Caco-2 (cell line): Measurements from ENCODE around the gene KRTAP7-1. TPM values are rescaled to one million over a fixed set of nuclear protein-coding genes. Genes with fewer than 3 reads are reported as not detected.

Experiments used
- BruUV-seq: library from RNA; stranded (reverse); fragments of 400-500 nt; replicated peaks from 2 replicates; lab custom pipeline; 2021; lab: Mats Ljungman, UMichigan
- CTCF ChIA-PET: fragments of 300-600 bp; sonication (Branson Sonifier 250); formaldehyde crosslinking; loops from one replicate; lab custom pipeline; 2022; ENCODE audit warnings: antibody characterized with exemption; lab: Charles Lee
- POLR2A ChIA-PET: fragments of 300-600 bp; sonication (Branson Sonifier 250); formaldehyde crosslinking; loops from one replicate; lab custom pipeline; 2022; ENCODE audit warnings: antibody characterized with exemption; lab: Charles Lee
- DNase-seq, 2 experiments: peaks; one replicate each; pipeline versions ENCODE4 v3.0.0 to v3.0.0-alpha.2; 2020 to 2022
- H3K27me3 ChIP-seq: replicated peaks from 2 replicates; pipeline ENCODE4 v1.6.0; 2011; ENCODE audit warnings: low read length; ENCODE audit not compliant: control insufficient read depth, insufficient read depth
- H3K36me3 ChIP-seq: 2 replicates; pipeline ENCODE4 v1.5.1; 2011; ENCODE audit warnings: low read length; ENCODE audit not compliant: control insufficient read depth, insufficient read depth
- H3K4me1 ChIP-seq: fragments of 250-450 bp; sonication (Bioruptor Pico); 2 replicates; pipeline ENCODE4 v1.5.1; 2020; ENCODE audit warnings: mild to moderate bottlenecking
- H3K4me3 ChIP-seq: 2 replicates; pipeline ENCODE4 v1.5.1; 2011; ENCODE audit warnings: low read depth, mild to moderate bottlenecking, control low read depth, low read length
- H3K9me3 ChIP-seq: fragments of 250-450 bp; sonication (Bioruptor Pico); 2 replicates; pipeline ENCODE4 v1.5.1; 2020; ENCODE audit warnings: mild to moderate bottlenecking, moderate library complexity
- H3K27ac Mint-ChIP-seq: one replicate; pipeline ENCODE4 v1.8.0; 2022; ENCODE audit warnings: mixed read lengths; ENCODE audit not compliant: unreplicated experiment
- H3K27me3 Mint-ChIP-seq: one replicate; pipeline ENCODE4 v1.8.0; 2022; ENCODE audit warnings: mixed read lengths; ENCODE audit not compliant: insufficient read depth, unreplicated experiment
- H3K36me3 Mint-ChIP-seq: one replicate; pipeline ENCODE4 v1.8.0; 2022; ENCODE audit warnings: mild to moderate bottlenecking, mixed read lengths; ENCODE audit not compliant: insufficient read depth, unreplicated experiment
- H3K4me1 Mint-ChIP-seq: one replicate; pipeline ENCODE4 v1.8.0; 2022; ENCODE audit warnings: low read depth, mixed read lengths; ENCODE audit not compliant: unreplicated experiment
- H3K4me3 Mint-ChIP-seq: one replicate; pipeline ENCODE4 v1.8.0; 2022; ENCODE audit warnings: mild to moderate bottlenecking, moderate library complexity, mixed read lengths; ENCODE audit not compliant: unreplicated experiment
- H3K9me3 Mint-ChIP-seq: one replicate; pipeline ENCODE4 v1.8.0; 2022; ENCODE audit warnings: mixed read lengths; ENCODE audit not compliant: unreplicated experiment
- intact Hi-C: fragments of 100-400 bp; cut with micrococcal nuclease; formaldehyde crosslinking; loops from one replicate; pipeline ENCODE4 v1.10.0; 2022; ENCODE audit not compliant: unreplicated experiment
- total RNA-seq: library from RNA; stranded (reverse); gene quantifications from 2 replicates; pipeline ENCODE4 v1.2.3, GENCODE V29; 2022
- TF ChIP-seq, protein P1 (sequence below), 2 experiments: fragments of 200-600 bp in 1 of 2; IDR thresholded peaks; 1 replicate in 1 of 2; 2 replicates in 1 of 2; pipeline versions ENCODE4 v1.5.1 to v1.8.0; 2011 to 2022; ENCODE audit warnings: antibody characterized with exemption in 1 of 2, control low read depth in 1 of 2, inconsistent platforms in 1 of 2, low read depth in 1 of 2, low read length in 1 of 2, mild to moderate bottlenecking in 1 of 2, moderate library complexity in 1 of 2; ENCODE audit not compliant: insufficient read depth in 1 of 2, severe bottlenecking in 1 of 2, unreplicated experiment in 1 of 2

Gene KRTAP7-1
- total RNA-seq, 1 experiment from 2014 or later: not detected

DNA sequence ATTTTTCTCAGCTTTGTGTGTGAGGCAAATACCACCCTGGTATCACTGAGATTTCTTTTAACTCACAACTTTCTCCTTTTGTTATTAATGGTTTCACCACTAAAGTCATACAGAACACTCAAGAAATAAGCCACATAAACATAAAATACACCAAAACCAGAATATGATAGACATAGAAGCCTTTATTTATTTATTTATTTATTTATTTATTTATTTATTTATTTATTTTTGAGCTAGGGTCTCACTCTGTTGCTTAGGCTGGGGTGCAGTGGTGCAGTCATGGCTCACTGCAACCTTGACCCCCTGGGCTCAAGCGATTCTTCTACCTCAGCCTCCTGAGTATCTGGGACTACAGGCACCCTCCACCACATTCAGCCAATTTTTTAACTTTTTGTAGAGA is 29.0 kb downstream of the KRTAP7-1 start:
- H3K9me3 Mint-ChIP-seq: no peaks in the 10 kb centered on the region
- H3K27me3 Mint-ChIP-seq: no peaks in the 10 kb centered on the region
- no peaks in the 10 kb centered on the region for H3K36me3 Mint-ChIP-seq
- DNase-seq: no peak
- CTCF ChIA-PET: no interaction called here
- H3K4me3 Mint-ChIP-seq: no peak overlapping the region
- BruUV-seq: no TSS peak
- no peaks in the 10 kb centered on the region for H3K27me3 ChIP-seq
- H3K36me3 ChIP-seq: no peaks in the 10 kb centered on the region
- H3K4me3 ChIP-seq: no peak overlapping the region
- TF ChIP-seq, protein P1, sequence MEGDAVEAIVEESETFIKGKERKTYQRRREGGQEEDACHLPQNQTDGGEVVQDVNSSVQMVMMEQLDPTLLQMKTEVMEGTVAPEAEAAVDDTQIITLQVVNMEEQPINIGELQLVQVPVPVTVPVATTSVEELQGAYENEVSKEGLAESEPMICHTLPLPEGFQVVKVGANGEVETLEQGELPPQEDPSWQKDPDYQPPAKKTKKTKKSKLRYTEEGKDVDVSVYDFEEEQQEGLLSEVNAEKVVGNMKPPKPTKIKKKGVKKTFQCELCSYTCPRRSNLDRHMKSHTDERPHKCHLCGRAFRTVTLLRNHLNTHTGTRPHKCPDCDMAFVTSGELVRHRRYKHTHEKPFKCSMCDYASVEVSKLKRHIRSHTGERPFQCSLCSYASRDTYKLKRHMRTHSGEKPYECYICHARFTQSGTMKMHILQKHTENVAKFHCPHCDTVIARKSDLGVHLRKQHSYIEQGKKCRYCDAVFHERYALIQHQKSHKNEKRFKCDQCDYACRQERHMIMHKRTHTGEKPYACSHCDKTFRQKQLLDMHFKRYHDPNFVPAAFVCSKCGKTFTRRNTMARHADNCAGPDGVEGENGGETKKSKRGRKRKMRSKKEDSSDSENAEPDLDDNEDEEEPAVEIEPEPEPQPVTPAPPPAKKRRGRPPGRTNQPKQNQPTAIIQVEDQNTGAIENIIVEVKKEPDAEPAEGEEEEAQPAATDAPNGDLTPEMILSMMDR (IDR thresholded peaks at IDR 0.05; ENCODE audit: insufficient read depth in 1 of 2, low read depth in 1 of 2, low read length in 1 of 2, severe bottlenecking in 1 of 2, unreplicated experiment in 1 of 2): no peak
- H3K27ac Mint-ChIP-seq: no peak overlapping the region
- intact Hi-C loops: no loop called here
- no peaks in the 10 kb centered on the region for H3K9me3 ChIP-seq
- H3K4me1 Mint-ChIP-seq: no peaks in the 10 kb centered on the region
- no peaks in the 10 kb centered on the region for H3K4me1 ChIP-seq
- POLR2A ChIA-PET: no interaction called here

DNA sequence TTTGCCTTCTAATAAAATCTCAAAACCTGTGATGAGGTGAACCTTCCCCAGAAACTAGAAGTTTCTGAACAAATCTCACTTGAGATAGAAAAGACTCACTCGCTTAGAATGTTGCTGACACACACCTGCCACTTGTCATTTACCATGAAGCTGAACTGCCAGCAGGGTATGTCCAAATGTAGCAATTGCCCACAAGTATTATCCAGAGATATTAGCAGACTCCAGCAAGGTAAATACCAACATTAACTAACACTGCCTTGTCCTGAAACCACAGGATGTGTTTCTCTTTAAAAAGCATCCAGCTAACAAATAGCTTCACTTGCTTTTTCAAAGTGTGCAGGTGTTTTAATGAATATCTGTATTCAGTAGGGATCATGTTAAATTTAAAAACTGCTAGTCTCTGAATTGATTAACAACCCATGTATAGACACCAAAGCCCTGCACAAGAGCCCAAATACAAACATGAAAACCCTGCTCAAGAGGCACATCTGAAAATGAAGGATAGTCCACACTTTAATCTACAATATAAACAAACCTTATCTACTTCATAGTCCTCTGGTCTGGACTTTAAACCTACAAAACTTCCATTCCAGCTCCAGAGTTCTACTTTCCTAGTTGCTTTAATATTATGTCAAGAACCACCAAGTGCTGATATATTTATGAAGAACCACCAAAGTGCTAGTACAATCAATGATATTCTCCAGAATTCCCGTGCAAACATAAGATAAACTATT is 35.8 kb downstream of the KRTAP7-1 start:
- no peak overlapping the region for H3K4me3 ChIP-seq
- H3K4me1 ChIP-seq: peaks cover 24% of the 10 kb centered on the region
- no peak overlapping the region for H3K27ac Mint-ChIP-seq
- no peaks in the 10 kb centered on the region for H3K4me1 Mint-ChIP-seq
- no peaks in the 10 kb centered on the region for H3K27me3 Mint-ChIP-seq
- peak overlapping the region; percentile 53 for H3K4me3 Mint-ChIP-seq
- H3K36me3 Mint-ChIP-seq: no peaks in the 10 kb centered on the region
- peak; percentile 30 to 31 for DNase-seq
- POLR2A ChIA-PET: no interaction called here
- TF ChIP-seq, protein P1 (IDR thresholded peaks at IDR 0.05; ENCODE audit: insufficient read depth in 1 of 2, low read depth in 1 of 2, low read length in 1 of 2, severe bottlenecking in 1 of 2, unreplicated experiment in 1 of 2): no peak
- CTCF ChIA-PET: no interaction called here
- H3K9me3 ChIP-seq: no peaks in the 10 kb centered on the region
- no TSS peak for BruUV-seq
- intact Hi-C loops: loop anchor here (5.0 kb wide), 1 partner anchor 44 kb away; no protein-coding TSS in a partner anchor
- peaks cover 10% of the 10 kb centered on the region for H3K9me3 Mint-ChIP-seq
- no peaks in the 10 kb centered on the region for H3K36me3 ChIP-seq
- no peaks in the 10 kb centered on the region for H3K27me3 ChIP-seq

DNA sequence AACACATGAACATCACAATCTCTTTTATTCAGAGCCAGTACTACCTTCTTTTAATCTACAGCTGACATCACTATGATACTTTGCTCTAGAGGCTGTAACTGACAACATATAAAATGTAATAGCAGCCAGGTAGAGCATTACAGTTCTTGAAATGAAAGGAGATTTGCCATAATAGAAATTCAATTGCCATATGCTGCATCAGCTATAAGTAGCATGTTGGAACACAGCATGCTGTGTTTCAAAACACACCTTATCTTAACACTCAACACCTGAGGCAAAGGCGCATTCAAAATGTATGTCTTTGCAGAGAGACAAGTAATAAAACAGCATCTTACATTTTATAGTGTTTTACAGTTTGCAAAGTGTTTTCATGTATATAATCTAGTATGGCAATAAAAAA is 50.3 kb downstream of the KRTAP7-1 start:
- TF ChIP-seq, protein P1 (IDR thresholded peaks at IDR 0.05; ENCODE audit: insufficient read depth in 1 of 2, low read depth in 1 of 2, low read length in 1 of 2, severe bottlenecking in 1 of 2, unreplicated experiment in 1 of 2): no peak
- no peak overlapping the region for H3K4me3 ChIP-seq
- H3K4me1 ChIP-seq: no peaks in the 10 kb centered on the region
- H3K27me3 Mint-ChIP-seq: no peaks in the 10 kb centered on the region
- H3K9me3 ChIP-seq: no peaks in the 10 kb centered on the region
- no peak overlapping the region for H3K4me3 Mint-ChIP-seq
- no peaks in the 10 kb centered on the region for H3K4me1 Mint-ChIP-seq
- DNase-seq: no peak
- no peaks in the 10 kb centered on the region for H3K36me3 Mint-ChIP-seq
- H3K36me3 ChIP-seq: no peaks in the 10 kb centered on the region
- no peaks in the 10 kb centered on the region for H3K27me3 ChIP-seq
- POLR2A ChIA-PET: no interaction called here
- intact Hi-C loops: no loop called here
- BruUV-seq: no TSS peak
- H3K9me3 Mint-ChIP-seq: no peaks in the 10 kb centered on the region
- CTCF ChIA-PET: no interaction called here
- no peak overlapping the region for H3K27ac Mint-ChIP-seq

Other genes with a start within 250 kb of the KRTAP7-1 start
- gene KRTAP22-2, start 239.4 kb downstream of the KRTAP7-1 start, total RNA-seq: not detected in 2 replicates
- not detected in 2 replicates for gene KRTAP6-3, start 237.3 kb downstream of the KRTAP7-1 start, total RNA-seq
- gene KRTAP6-2, start 230.9 kb downstream of the KRTAP7-1 start, total RNA-seq: not detected in 2 replicates
- gene KRTAP22-1, start 228.7 kb downstream of the KRTAP7-1 start, total RNA-seq: not detected in 2 replicates
- not detected in 2 replicates for gene KRTAP6-1, start 215.8 kb downstream of the KRTAP7-1 start, total RNA-seq
- gene KRTAP20-1, start 213.3 kb downstream of the KRTAP7-1 start, total RNA-seq: not detected in 2 replicates
- not detected in 2 replicates for gene KRTAP20-4, start 209.1 kb downstream of the KRTAP7-1 start, total RNA-seq
- gene KRTAP20-2, start 194.6 kb downstream of the KRTAP7-1 start, total RNA-seq: not detected in 2 replicates
- gene KRTAP20-3, start 186.9 kb downstream of the KRTAP7-1 start, total RNA-seq: not detected in 2 replicates
- gene KRTAP21-3, start 111.0 kb downstream of the KRTAP7-1 start, total RNA-seq: not detected in 2 replicates
- not detected in 2 replicates for gene KRTAP21-2, start 82.5 kb downstream of the KRTAP7-1 start, total RNA-seq
- not detected in 2 replicates for gene KRTAP21-1, start 74.3 kb downstream of the KRTAP7-1 start, total RNA-seq
- gene KRTAP8-1, start 16.5 kb downstream of the KRTAP7-1 start, total RNA-seq: not detected in 2 replicates
- not detected in 2 replicates for gene KRTAP11-1, start 51.8 kb upstream of the KRTAP7-1 start, total RNA-seq
- gene KRTAP19-8, start 208.7 kb upstream of the KRTAP7-1 start, total RNA-seq: not detected in 2 replicates